MCF 10A (cell line): ENCODE measurements around the gene RALB. TPM values are rescaled to one million over a fixed set of nuclear protein-coding genes. Genes with fewer than 3 reads are reported as not detected.

Source experiments
- BruUV-seq: library from RNA; stranded (reverse); fragments of 400-500 nt; replicated peaks from 2 replicates; lab custom pipeline; 2021; lab: Mats Ljungman, UMichigan
- CTCF ChIA-PET: fragments of 300-600 bp; sonication (Branson Sonifier 250); formaldehyde crosslinking; extraction: SDS; loops from one replicate; lab custom pipeline; 2021; ENCODE audit warnings: antibody characterized with exemption, inconsistent platforms; lab: Yijun Ruan, JAX
- POLR2A ChIA-PET: fragments of 300-600, 350-650 bp; sonication (Branson Sonifier 250); formaldehyde crosslinking; extraction: SDS; loops from one replicate; lab custom pipeline; 2020; ENCODE audit warnings: antibody characterized with exemption, inconsistent platforms; lab: Yijun Ruan, JAX
- DNase-seq: peaks from one replicate; pipeline ENCODE4 v3.0.0-alpha.2; 2018; ENCODE audit not compliant: unreplicated experiment
- H3K27ac Mint-ChIP-seq: one replicate; pipeline ENCODE4 v1.8.0; 2022; ENCODE audit warnings: mild to moderate bottlenecking, low read depth, mixed read lengths; ENCODE audit not compliant: unreplicated experiment
- H3K27me3 Mint-ChIP-seq: one replicate; pipeline ENCODE4 v1.8.0; 2022; ENCODE audit warnings: mixed read lengths; ENCODE audit not compliant: insufficient read depth, unreplicated experiment
- H3K36me3 Mint-ChIP-seq: one replicate; pipeline ENCODE4 v1.8.0; 2022; ENCODE audit warnings: mild to moderate bottlenecking, moderate library complexity, mixed read lengths; ENCODE audit not compliant: insufficient read depth, unreplicated experiment
- H3K4me1 Mint-ChIP-seq: one replicate; pipeline ENCODE4 v1.8.0; 2022; ENCODE audit warnings: mixed read lengths; ENCODE audit not compliant: insufficient read depth, unreplicated experiment
- H3K4me3 Mint-ChIP-seq: one replicate; pipeline ENCODE4 v1.8.0; 2022; ENCODE audit warnings: mild to moderate bottlenecking, moderate library complexity, mixed read lengths; ENCODE audit not compliant: unreplicated experiment
- H3K9me3 Mint-ChIP-seq: one replicate; pipeline ENCODE4 v1.8.0; 2022; ENCODE audit warnings: mixed read lengths; ENCODE audit not compliant: unreplicated experiment
- CTCF ChIP-seq: fragments of 200-600 bp; IDR thresholded peaks from one replicate; pipeline ENCODE4 v1.8.0; 2022; ENCODE audit warnings: antibody characterized with exemption, mild to moderate bottlenecking; ENCODE audit not compliant: unreplicated experiment
- intact Hi-C: fragments of 100-400 bp; cut with micrococcal nuclease; formaldehyde crosslinking; loops from 2 replicates; pipeline ENCODE4 v1.14.1; 2022
- total RNA-seq: library from RNA; stranded (reverse); gene quantifications from 2 replicates; pipeline ENCODE4 v1.2.3, GENCODE V29; 2022

RALB gene
- total RNA-seq, 1 experiment from 2014 or later: 37.4 TPM

- CTCF ChIA-PET: interaction anchor here (0.6 to 1.3 kb wide), 4 partner anchors 9 to 599 kb away, joined by 3 to 9 read pairs (median 4); no protein-coding TSS in a partner anchor
- H3K27me3 Mint-ChIP-seq: no peaks in the 10 kb centered on the region
- no TSS peak for BruUV-seq
- no peak overlapping the region for H3K4me3 Mint-ChIP-seq
- no peak overlapping the region for H3K27ac Mint-ChIP-seq
- POLR2A ChIA-PET: interaction anchor here (1.3 to 1.5 kb wide), 2 partner anchors 13 to 873 kb away, joined by 3 to 10 read pairs; partner anchors contain the start of genes C2orf76, DBI and RALB
- intact Hi-C loops: loop anchor here (5.0 to 10.0 kb wide), 2 partner anchors 443 to 835 kb away; no protein-coding TSS in a partner anchor
- peak; percentile 56 for DNase-seq
- peaks cover 9% of the 10 kb centered on the region for H3K4me1 Mint-ChIP-seq
- H3K9me3 Mint-ChIP-seq: no peaks in the 10 kb centered on the region
- no peak for TF ChIP-seq CTCF
- no peaks in the 10 kb centered on the region for H3K36me3 Mint-ChIP-seq
These were observed 13.0 kb upstream of the RALB start for GRCh38 chr2:120239488-120240287.

GRCh38 chr2:120240901-120241429, 11.7 kb upstream of the RALB start:
- no TSS peak for BruUV-seq
- Mint-ChIP-seq H3K4me3 (no peak overlapping the region), H3K4me1 (peaks cover 9% of the 10 kb centered on the region), H3K27ac (no peak overlapping the region), H3K36me3 (no peaks in the 10 kb centered on the region), H3K9me3 (no peaks in the 10 kb centered on the region), H3K27me3 (no peaks in the 10 kb centered on the region)
- no peak for TF ChIP-seq CTCF
- intact Hi-C loops: no loop called here
- no peak for DNase-seq
- ChIA-PET CTCF (interaction anchor here (0.8 to 1.3 kb wide), 3 partner anchors 9 to 72 kb away, joined by 3 to 9 read pairs (median 4); no protein-coding TSS in a partner anchor), POLR2A (interaction anchor here (1.3 kb wide), 1 partner anchor 12 kb away, joined by 4 read pairs; the partner anchor contains the start of gene RALB)

- Mint-ChIP-seq H3K27me3 (no peaks in the 10 kb centered on the region), H3K27ac (no peak overlapping the region), H3K4me3 (no peak overlapping the region), H3K4me1 (peaks cover 9% of the 10 kb centered on the region), H3K9me3 (no peaks in the 10 kb centered on the region), H3K36me3 (no peaks in the 10 kb centered on the region)
- intact Hi-C loops: no loop called here
- CTCF ChIA-PET: no interaction called here
- no TSS peak for BruUV-seq
- no peak for DNase-seq
- POLR2A ChIA-PET: interaction anchor here (1.3 to 2.7 kb wide), 2 partner anchors 9 to 11 kb away, joined by 4 to 9 read pairs; partner anchors contain the start of gene RALB
- TF ChIP-seq CTCF: no peak
These were observed 11.0 kb upstream of the RALB start for GRCh38 chr2:120241684-120242083.

GRCh38 chr2:120243211-120243610, 9.4 kb upstream of the RALB start:
- Mint-ChIP-seq H3K27me3 (peaks cover 9% of the 10 kb centered on the region), H3K9me3 (no peaks in the 10 kb centered on the region), H3K4me3 (no peak overlapping the region), H3K27ac (no peak overlapping the region), H3K4me1 (peaks cover 14% of the 10 kb centered on the region), H3K36me3 (no peaks in the 10 kb centered on the region)
- intact Hi-C loops: no loop called here
- no peak for DNase-seq
- no peak for TF ChIP-seq CTCF
- ChIA-PET CTCF (interaction anchor here (1.2 kb wide), 1 partner anchor 11 kb away, joined by 4 read pairs; no protein-coding TSS in a partner anchor), POLR2A (interaction anchor here (0.8 to 2.7 kb wide), 2 partner anchors 9 to 11 kb away, joined by 3 to 9 read pairs; partner anchors contain the start of gene RALB)
- BruUV-seq: no TSS peak
